T-helper 2 cell treated with Interferon-gamma antibody and Interleukin-4, amounts not matched to agents 5 μg/mL and 100 μg/mL, for 36 hours (primary cell): ENCODE results near the gene SLC15A1.

Source experiments
- DNase-seq: peaks from one replicate; pipeline ENCODE4 v3.0.0; 2021; ENCODE audit warnings: low spot score
- H3K27ac Mint-ChIP-seq: one replicate; pipeline ENCODE4 v1.8.0; 2021; ENCODE audit warnings: mild to moderate bottlenecking, mixed read lengths
- H3K27me3 Mint-ChIP-seq: one replicate; pipeline ENCODE4 v1.8.0; 2021; ENCODE audit warnings: low read depth, mixed read lengths
- H3K36me3 Mint-ChIP-seq: one replicate; pipeline ENCODE4 v1.8.0; 2021; ENCODE audit warnings: low read depth, mixed read lengths
- H3K4me1 Mint-ChIP-seq: one replicate; pipeline ENCODE4 v1.8.0; 2021; ENCODE audit warnings: low read depth, mixed read lengths
- H3K4me3 Mint-ChIP-seq: one replicate; pipeline ENCODE4 v1.8.0; 2022; ENCODE audit warnings: mild to moderate bottlenecking, moderate library complexity, mixed read lengths
- H3K9me3 Mint-ChIP-seq: one replicate; pipeline ENCODE4 v1.8.0; 2021; ENCODE audit warnings: mixed read lengths

Gene SLC15A1

DNA sequence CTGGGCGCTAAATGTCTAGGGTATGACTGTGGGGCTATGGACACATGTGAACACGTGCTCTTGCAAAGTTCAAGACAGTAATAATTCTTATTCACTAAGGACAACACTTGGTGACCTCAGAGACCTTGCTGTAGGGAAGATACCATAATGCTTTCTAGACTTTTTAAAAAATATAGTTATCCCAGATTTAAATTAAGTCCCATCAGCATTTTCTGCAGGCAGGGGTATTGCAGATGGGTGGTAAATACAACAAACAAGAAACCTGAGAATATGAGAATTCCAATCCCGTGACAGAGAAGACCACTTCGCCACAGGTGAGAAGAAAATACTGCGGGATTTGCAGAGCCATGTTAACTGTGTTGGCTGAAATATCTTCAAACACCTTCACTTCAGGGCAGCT, 65.2 kb downstream of the SLC15A1 start:
- H3K9me3 Mint-ChIP-seq, result no peaks in the 10 kb centered on the region
- no peaks in the 10 kb centered on the region for H3K4me1 Mint-ChIP-seq
- no peaks in the 10 kb centered on the region for H3K36me3 Mint-ChIP-seq
- peaks cover 11% of the 10 kb centered on the region for H3K27me3 Mint-ChIP-seq
- DNase-seq, result no peak
- no peak overlapping the region for H3K4me3 Mint-ChIP-seq
- no peak overlapping the region for H3K27ac Mint-ChIP-seq

DNA sequence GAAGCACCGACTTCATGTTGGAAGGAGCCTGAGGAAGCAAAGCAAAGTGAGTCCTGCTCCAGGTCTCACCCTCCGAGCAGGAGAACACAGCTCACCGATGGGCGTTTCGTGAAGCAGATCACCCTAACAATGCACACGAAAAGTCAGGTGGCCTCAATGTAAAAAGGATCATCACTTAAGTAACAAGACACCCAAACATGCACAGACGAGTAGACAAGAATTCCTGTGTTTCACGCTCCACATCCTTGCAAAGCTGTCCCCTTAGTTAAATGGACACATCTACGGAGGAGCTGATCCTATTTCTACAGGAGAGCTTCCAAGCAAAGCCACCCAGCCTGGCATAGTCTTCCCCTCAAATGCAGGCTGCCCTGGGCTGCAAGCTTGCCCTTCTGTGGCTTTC, 66.2 kb downstream of the SLC15A1 start:
- H3K9me3 Mint-ChIP-seq, result no peaks in the 10 kb centered on the region
- no peaks in the 10 kb centered on the region for H3K36me3 Mint-ChIP-seq
- no peak for DNase-seq
- no peaks in the 10 kb centered on the region for H3K4me1 Mint-ChIP-seq
- peaks cover 13% of the 10 kb centered on the region for H3K27me3 Mint-ChIP-seq
- H3K27ac Mint-ChIP-seq, result no peak overlapping the region
- no peak overlapping the region for H3K4me3 Mint-ChIP-seq

DNA sequence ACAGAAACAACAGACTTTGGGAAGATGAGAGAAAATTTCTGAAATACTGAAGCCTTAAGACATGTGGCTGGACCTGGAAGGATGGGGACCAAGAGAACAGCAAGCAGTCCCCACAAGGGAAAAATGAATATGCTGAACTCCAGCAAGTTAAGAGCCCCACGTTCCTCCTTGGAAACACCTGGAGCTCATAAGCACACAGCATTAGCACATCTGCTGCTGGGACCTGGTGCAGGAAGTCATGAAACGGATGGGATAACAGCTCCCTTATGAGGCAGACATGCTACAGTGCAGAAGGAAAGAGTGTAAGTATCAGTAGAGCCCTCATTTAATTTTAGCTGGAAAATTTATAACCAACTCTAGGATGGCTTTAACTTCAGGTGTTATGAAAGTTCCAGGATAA, 67.3 kb downstream of the SLC15A1 start:
- DNase-seq, result no peak
- Mint-ChIP-seq H3K27me3 (peaks cover 13% of the 10 kb centered on the region), H3K9me3 (no peaks in the 10 kb centered on the region), H3K27ac (no peak overlapping the region), H3K36me3 (no peaks in the 10 kb centered on the region), H3K4me1 (no peaks in the 10 kb centered on the region), H3K4me3 (no peak overlapping the region)

DNA sequence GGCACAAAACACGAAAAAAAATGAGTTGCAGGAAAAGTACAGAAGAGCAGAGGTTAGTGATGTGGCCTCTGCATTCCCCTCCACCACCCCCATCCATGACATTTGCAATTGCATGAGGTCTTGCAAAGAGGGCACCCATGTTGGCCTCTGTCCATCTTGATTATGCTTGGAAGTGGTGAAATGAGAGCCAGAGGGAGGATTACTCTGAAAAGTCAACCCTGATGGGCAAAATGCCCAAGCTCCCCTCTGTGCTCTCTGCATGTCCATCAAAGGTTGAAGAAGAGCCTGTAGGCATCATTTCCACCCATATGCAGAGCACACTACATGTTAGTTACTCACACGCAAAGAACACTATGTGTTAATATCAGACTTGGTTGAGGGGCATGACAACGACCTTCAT, 71.4 kb downstream of the SLC15A1 start:
- Mint-ChIP-seq H3K4me3 (no peak overlapping the region), H3K9me3 (no peaks in the 10 kb centered on the region), H3K27ac (no peak overlapping the region), H3K27me3 (peaks cover 3% of the 10 kb centered on the region), H3K36me3 (no peaks in the 10 kb centered on the region), H3K4me1 (no peaks in the 10 kb centered on the region)
- no peak for DNase-seq

DNA sequence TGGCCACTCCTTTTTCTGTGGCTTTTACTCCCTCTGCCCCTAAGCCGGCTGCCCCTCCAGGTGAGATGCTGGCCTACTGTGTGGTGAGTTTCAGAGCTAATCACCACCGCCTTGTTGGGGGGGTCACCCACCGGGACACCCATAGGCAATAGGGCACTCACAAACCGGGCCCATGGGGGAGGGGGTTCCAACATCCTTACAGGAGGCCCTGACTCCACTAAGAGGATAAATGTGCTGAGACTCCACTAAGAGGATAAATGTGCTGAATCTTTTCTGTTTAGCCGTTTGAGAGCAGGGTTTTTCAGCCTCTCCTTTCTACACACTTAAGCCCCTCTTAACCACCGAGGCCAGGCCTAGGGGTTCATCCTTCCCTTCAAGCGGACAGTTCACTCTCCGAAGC, 73.7 kb downstream of the SLC15A1 start:
- Mint-ChIP-seq H3K27ac (no peak overlapping the region), H3K4me1 (no peaks in the 10 kb centered on the region)

DNA sequence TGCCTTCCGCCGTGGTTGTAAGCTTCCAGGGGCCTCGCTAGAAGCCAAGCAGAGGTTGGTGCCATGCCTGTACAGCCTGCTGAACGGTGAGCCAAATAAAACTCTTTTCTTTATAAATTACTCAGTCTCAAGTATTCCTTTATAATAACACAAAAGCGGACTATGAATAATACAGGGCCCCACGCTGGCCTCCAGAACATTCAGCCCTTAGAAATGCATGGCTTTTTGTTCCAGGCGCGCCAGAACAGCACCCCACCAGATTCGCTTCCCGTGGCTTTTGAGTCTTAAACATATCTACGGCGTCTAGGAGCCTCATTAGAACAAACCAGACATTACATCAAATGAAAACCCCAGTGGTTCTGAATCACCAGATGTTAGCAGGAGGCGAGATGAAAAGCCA, 75.1 kb downstream of the SLC15A1 start:
- Mint-ChIP-seq H3K36me3 (no peaks in the 10 kb centered on the region), H3K4me3 (no peak overlapping the region), H3K27ac (no peak overlapping the region), H3K4me1 (no peaks in the 10 kb centered on the region), H3K9me3 (no peaks in the 10 kb centered on the region), H3K27me3 (peaks cover 3% of the 10 kb centered on the region)
- no peak for DNase-seq

More for the DNA sequence above, 73.7 kb downstream of the SLC15A1 start:
- H3K4me3 Mint-ChIP-seq, result no peak overlapping the region
- H3K9me3 Mint-ChIP-seq, result no peaks in the 10 kb centered on the region
- peaks cover 3% of the 10 kb centered on the region for H3K27me3 Mint-ChIP-seq
- no peak for DNase-seq
- H3K36me3 Mint-ChIP-seq, result no peaks in the 10 kb centered on the region

DNA sequence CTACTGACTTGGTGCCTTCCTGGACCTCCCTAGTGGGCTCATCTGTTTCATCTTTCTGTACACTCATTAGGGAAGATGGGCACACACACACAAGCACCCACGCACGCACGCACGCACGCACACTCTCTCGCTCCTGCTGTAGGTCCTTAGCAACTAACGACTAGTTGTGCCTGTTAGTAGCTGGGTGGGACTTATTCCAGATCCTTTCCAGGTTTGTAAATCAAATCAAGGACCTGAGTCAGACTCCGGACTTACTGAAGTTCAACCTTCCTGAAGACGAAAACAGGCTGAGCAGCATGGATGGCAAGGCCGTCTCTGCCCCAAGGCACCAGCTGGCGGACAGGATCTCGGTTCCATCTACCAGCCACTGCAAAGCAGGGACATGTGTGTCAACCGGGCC, 76.2 kb downstream of the SLC15A1 start:
- Mint-ChIP-seq H3K27me3 (no peaks in the 10 kb centered on the region), H3K9me3 (no peaks in the 10 kb centered on the region), H3K27ac (no peak overlapping the region), H3K36me3 (no peaks in the 10 kb centered on the region), H3K4me1 (no peaks in the 10 kb centered on the region), H3K4me3 (no peak overlapping the region)
- no peak for DNase-seq

DNA sequence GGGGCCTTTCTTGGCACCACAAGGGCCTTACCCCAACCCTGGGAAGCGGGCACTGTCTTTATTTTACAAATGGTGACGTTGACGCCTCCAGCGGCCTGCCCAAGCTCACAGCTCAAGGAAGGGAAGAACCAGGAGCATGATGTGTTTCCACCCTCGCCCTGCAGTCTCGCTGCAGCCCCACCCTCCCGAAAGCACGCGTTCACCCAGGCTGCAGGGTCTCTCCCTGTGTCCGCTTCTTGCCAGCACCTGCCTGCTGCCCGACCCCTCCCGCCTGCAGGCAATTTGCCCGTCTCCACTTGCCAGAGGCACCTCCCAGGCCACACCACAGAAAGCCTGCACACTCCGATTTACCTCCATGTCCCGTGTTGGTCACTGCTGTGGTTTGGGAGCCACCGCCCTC, 76.6 kb downstream of the SLC15A1 start:
- no peak overlapping the region for H3K4me3 Mint-ChIP-seq
- no peaks in the 10 kb centered on the region for H3K4me1 Mint-ChIP-seq
- no peaks in the 10 kb centered on the region for H3K36me3 Mint-ChIP-seq
- H3K27ac Mint-ChIP-seq, result no peak overlapping the region
- no peak for DNase-seq
- H3K27me3 Mint-ChIP-seq, result no peaks in the 10 kb centered on the region
- H3K9me3 Mint-ChIP-seq, result no peaks in the 10 kb centered on the region

DNA sequence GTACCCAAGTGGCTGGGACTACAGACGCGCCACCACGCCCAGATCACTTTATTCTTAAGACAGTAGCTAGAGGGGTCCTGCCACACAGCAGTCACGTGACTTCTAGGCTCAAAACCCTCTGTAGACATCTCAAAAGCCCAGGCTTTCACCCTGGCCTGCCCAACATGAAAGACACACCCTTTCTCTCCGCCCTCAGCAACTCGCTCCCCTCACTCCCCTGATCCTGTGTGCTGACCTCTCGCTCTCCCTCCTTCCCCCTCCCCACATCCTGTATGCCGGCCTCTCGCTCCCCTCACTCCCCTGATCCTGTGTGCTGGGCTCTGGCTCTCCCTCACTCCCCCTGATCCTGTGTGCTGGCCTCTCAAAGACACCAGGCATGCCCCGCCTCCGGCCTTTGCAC, 77.4 kb downstream of the SLC15A1 start:
- Mint-ChIP-seq H3K9me3 (no peaks in the 10 kb centered on the region), H3K36me3 (no peaks in the 10 kb centered on the region), H3K27me3 (peaks cover 3% of the 10 kb centered on the region), H3K27ac (no peak overlapping the region), H3K4me1 (no peaks in the 10 kb centered on the region), H3K4me3 (no peak overlapping the region)
- no peak for DNase-seq

DNA sequence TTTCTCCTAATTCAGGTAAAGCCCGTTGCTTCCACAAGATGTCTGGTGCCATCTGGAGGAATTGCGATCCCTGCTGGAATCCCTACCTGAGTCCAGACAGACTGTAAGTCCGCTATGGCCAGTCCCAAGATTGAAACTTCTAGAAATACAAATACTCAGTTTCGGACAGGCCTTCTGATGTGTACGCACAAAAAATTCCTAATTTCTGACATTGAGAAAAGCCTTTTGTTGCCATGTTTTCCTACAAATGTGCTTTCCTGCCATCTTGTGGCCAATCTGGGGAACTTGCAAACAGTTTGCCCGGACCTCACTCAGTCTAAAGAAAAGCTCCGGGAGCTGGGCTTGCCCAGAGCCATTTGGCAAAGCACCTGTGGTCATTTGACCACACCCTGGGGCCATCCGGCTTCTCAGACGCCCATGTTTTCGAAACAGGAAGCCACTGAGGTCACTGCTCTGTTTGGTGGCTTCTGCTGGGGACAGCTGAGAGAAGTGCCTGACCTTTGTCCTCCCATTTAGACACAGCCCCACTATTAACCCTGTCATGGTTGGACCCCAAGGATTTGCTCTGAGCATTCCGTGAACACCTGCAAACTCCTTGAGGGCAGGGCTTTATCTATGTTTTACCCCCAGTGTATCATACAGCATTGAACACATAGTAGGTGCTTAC, 79.4 kb downstream of the SLC15A1 start:
- Mint-ChIP-seq H3K9me3 (no peaks in the 10 kb centered on the region), H3K27me3 (peaks cover 12% of the 10 kb centered on the region), H3K27ac (no peak overlapping the region), H3K36me3 (no peaks in the 10 kb centered on the region), H3K4me1 (no peaks in the 10 kb centered on the region), H3K4me3 (no peak overlapping the region)
- DNase-seq, result peak; percentile 45

DNA sequence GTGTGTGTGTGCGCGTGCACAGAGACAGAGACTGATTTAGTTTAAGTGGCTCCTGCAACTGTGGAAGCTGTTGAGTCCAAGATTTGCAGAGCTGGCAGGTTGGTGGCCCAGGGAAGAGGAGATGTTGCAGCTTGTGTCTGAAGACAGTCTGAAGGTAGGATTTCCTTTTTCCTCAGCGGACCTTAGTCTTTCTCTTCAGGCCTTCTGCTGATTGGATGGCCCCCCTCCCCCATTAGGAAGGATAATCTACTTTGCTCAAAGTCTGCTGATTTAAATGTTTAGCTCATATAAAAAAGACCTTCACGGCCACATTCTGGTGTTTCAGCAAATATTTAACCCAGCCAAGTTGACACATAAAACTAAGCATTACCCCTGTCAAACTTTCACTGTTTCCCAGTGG, 84.3 kb downstream of the SLC15A1 start:
- Mint-ChIP-seq H3K4me1 (peaks cover 10% of the 10 kb centered on the region), H3K4me3 (no peak overlapping the region), H3K27ac (no peak overlapping the region), H3K9me3 (no peaks in the 10 kb centered on the region), H3K36me3 (no peaks in the 10 kb centered on the region), H3K27me3 (peaks cover 27% of the 10 kb centered on the region)
- DNase-seq, result no peak

DNA sequence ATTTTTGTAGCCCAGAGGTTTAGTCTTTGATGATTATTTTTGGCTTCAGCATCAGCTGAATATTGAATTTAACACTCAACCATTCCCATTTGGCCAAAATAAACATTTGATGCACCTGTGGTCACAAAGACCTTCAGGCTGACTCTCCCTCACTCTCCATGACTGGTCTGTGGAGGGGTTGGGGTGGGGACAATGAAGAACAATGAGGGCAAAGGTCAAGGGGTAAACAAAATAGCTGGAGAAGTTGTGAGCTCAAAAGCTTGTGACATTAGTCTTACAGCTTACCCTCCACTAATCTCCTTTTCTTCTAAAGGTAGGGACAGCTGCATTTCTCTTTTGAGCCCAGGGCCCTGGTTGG, 86.9 kb downstream of the SLC15A1 start:
- no peaks in the 10 kb centered on the region for H3K36me3 Mint-ChIP-seq
- DNase-seq, result no peak
- H3K27me3 Mint-ChIP-seq, result peaks cover 27% of the 10 kb centered on the region
- H3K27ac Mint-ChIP-seq, result no peak overlapping the region
- peaks cover 10% of the 10 kb centered on the region for H3K4me1 Mint-ChIP-seq
- no peak overlapping the region for H3K4me3 Mint-ChIP-seq
- H3K9me3 Mint-ChIP-seq, result no peaks in the 10 kb centered on the region

DNA sequence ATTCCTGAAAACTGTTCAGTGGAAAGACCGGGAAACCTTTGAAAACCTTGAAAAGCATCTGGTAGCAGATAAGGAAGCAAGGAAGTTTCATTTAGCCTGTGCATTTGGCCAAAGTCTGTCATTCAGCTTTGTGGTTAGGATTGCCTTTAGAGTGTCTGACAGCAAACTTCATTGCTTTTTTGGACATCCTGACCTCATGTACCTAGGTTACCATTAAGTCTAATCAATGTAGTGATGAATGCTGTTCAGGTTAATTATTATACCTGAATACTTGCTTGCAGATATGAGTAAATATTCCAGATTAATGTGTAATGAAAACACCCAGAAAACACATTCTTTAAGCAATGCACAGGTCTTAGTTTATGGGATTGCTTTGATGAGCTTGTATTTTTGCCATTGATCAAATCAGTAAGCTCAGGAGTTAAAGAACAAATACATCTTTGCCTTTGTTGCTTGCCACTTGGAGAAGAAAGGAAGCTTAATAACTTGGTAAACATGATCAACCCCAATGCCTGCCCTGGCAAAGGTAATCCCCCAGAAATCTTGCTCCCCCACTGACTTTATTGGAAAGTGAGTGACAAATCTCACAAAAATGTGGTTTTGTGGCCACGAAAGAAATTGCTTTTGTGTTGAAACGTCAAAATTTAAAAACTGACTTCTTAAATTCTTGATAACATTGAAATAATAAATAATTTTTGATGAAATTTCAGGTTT, 87.4 kb downstream of the SLC15A1 start:
- no peak overlapping the region for H3K27ac Mint-ChIP-seq
- H3K4me3 Mint-ChIP-seq, result no peak overlapping the region
- peaks cover 10% of the 10 kb centered on the region for H3K4me1 Mint-ChIP-seq
- H3K27me3 Mint-ChIP-seq, result peaks cover 24% of the 10 kb centered on the region
- no peaks in the 10 kb centered on the region for H3K9me3 Mint-ChIP-seq
- no peaks in the 10 kb centered on the region for H3K36me3 Mint-ChIP-seq
- DNase-seq, result no peak

DNA sequence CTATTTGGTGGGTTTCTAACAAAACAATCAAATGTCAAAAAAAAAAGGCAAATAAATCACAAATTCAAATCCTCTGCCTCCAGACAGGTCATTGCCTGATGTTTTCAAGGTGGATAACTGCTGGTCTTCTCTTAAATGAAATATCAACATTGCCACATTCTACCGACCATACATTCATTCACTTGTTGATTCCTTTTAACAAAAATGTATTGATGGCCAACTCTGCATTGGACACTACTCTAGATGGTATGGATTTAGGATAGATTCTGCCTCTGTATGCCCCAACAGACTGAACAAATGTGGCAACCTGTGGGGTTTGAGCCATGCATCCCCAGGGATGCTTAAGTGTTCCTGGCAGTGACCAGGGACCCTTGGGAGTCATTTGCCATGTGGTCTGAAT, 88.0 kb downstream of the SLC15A1 start:
- Mint-ChIP-seq H3K36me3 (no peaks in the 10 kb centered on the region), H3K9me3 (no peaks in the 10 kb centered on the region), H3K27me3 (peaks cover 22% of the 10 kb centered on the region), H3K4me3 (no peak overlapping the region), H3K27ac (no peak overlapping the region), H3K4me1 (peaks cover 10% of the 10 kb centered on the region)
- no peak for DNase-seq

DNA sequence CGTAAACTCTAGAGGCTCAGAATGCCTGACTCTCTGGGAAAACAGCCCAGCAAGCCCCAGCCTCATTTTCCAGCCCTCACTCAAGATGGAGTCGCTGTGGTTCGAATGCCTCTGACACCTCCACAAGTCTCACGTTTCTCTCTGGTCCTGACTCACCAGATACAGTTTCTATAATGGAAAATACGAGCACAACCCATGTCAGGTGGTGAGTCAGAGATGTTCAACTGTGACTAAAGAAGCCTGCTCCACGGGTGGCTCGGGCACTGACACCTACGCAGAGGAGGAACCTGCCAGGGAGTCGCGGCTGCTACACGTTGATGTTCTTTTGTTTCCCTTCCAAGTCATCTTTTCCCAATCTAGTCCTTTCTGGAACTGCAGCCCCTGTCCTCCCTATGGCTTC, 88.4 kb downstream of the SLC15A1 start:
- peaks cover 10% of the 10 kb centered on the region for H3K4me1 Mint-ChIP-seq
- H3K9me3 Mint-ChIP-seq, result no peaks in the 10 kb centered on the region
- H3K36me3 Mint-ChIP-seq, result no peaks in the 10 kb centered on the region
- peaks cover 19% of the 10 kb centered on the region for H3K27me3 Mint-ChIP-seq
- no peak overlapping the region for H3K27ac Mint-ChIP-seq
- DNase-seq, result peak; percentile 81
- no peak overlapping the region for H3K4me3 Mint-ChIP-seq
